Measurements from ENCODE around the gene EML4.
"Not testable (repeated sequence)": the region's sequence is repeated elsewhere in the genome, so short reads cannot be mapped to it uniquely, and the experiment has no call there.

EML4 gene, protein sequence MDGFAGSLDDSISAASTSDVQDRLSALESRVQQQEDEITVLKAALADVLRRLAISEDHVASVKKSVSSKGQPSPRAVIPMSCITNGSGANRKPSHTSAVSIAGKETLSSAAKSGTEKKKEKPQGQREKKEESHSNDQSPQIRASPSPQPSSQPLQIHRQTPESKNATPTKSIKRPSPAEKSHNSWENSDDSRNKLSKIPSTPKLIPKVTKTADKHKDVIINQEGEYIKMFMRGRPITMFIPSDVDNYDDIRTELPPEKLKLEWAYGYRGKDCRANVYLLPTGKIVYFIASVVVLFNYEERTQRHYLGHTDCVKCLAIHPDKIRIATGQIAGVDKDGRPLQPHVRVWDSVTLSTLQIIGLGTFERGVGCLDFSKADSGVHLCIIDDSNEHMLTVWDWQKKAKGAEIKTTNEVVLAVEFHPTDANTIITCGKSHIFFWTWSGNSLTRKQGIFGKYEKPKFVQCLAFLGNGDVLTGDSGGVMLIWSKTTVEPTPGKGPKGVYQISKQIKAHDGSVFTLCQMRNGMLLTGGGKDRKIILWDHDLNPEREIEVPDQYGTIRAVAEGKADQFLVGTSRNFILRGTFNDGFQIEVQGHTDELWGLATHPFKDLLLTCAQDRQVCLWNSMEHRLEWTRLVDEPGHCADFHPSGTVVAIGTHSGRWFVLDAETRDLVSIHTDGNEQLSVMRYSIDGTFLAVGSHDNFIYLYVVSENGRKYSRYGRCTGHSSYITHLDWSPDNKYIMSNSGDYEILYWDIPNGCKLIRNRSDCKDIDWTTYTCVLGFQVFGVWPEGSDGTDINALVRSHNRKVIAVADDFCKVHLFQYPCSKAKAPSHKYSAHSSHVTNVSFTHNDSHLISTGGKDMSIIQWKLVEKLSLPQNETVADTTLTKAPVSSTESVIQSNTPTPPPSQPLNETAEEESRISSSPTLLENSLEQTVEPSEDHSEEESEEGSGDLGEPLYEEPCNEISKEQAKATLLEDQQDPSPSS

GRCh38 chr2:42169100-42169873 is at the start of gene EML4:
Gene EML4, plus strand, starts transcription at chr2:42169353. Its CDS starts 259 bp downstream, at chr2:42169612.
- DNase-seq (ENCODE audit: extremely low read depth in 1 of 2, low read depth in 1 of 2), result peak; percentile 60 to 87

- DNase-seq (ENCODE audit: extremely low read depth in 1 of 2, low read depth in 1 of 2), result no peak
These were observed 45.7 kb upstream of the EML4 start for GRCh38 chr2:42123426-42123825.

GRCh38 chr2:42124011-42124785 is 45.0 kb upstream of the EML4 start:
- no peak for DNase-seq (ENCODE audit: extremely low read depth in 1 of 2, low read depth in 1 of 2)

GRCh38 chr2:42125841-42126594 is 43.1 kb upstream of the EML4 start:
- DNase-seq (ENCODE audit: extremely low read depth in 1 of 2, low read depth in 1 of 2), result no peak

DNA sequence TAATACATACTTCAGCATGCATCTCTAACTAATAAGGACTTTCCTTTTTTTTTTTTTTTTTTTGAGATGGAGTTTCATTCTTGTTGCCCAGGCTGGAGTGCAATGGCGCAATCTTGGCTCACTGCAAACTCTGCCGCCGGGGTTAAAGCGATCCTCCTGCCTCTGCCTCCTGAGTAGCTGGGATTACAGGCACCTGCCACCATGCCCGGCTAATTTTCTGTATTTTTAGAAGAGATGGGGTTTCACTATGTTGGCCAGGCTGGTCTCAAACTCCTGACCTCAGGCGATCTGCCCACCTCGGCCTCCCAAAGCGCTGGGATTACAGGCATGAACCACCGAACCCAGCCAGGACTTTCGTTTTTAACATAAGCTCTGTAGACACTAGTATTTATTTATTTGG is 42.3 kb upstream of the EML4 start:
- not testable (repeated sequence) for DNase-seq (ENCODE audit: extremely low read depth in 1 of 2, low read depth in 1 of 2)

GRCh38 chr2:42127425-42128424 is 41.4 kb upstream of the EML4 start:
- DNase-seq (ENCODE audit: extremely low read depth in 1 of 2, low read depth in 1 of 2), result no peak

- no peak for DNase-seq (ENCODE audit: extremely low read depth in 1 of 2, low read depth in 1 of 2)
These were observed 40.2 kb upstream of the EML4 start for GRCh38 chr2:42128721-42129486.

DNA sequence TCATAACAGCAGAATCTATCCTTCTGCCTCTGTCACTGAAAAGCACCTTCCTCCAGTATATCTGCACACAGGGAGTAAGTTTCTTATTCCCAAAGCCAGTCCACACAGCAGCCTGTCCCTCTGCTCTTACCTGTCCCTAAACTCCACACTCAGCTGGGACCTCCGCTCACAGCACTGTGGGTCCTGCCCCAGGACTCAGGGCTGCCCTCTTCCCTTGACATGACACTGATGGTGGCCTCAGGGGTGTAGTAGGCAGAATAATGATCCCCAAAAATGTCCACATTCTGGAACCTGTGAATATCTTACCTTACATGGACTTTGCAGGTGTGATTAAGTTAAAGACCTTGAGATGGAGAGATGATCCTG is 39.7 kb upstream of the EML4 start:
- DNase-seq (ENCODE audit: extremely low read depth in 1 of 2, low read depth in 1 of 2), result no peak

GRCh38 chr2:42129947-42130346 is 39.2 kb upstream of the EML4 start:
- no peak for DNase-seq (ENCODE audit: extremely low read depth in 1 of 2, low read depth in 1 of 2)

DNA sequence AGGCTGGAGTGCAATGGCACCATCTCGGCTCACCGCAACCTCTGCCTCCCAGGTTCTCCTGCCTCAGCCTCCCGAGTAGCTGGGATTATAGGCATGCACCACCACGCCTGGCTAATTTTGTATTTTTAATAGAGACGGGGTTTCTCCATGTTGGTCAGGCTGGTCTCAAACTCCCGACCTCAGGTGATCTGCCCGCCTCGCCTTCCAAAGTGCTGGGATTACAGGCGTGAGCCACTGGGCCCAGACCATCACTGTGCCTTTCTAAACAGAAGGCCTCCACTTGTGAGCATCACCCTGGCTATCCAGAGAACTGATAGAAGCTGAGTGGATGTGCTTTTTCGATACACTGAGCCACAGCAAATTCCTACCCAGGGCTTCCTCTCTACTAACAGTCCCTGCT is 38.3 kb upstream of the EML4 start:
- not testable (repeated sequence) for DNase-seq (ENCODE audit: extremely low read depth in 1 of 2, low read depth in 1 of 2)

GRCh38 chr2:42132191-42132965 is 36.8 kb upstream of the EML4 start:
- no peak for DNase-seq (ENCODE audit: extremely low read depth in 1 of 2, low read depth in 1 of 2)

DNA sequence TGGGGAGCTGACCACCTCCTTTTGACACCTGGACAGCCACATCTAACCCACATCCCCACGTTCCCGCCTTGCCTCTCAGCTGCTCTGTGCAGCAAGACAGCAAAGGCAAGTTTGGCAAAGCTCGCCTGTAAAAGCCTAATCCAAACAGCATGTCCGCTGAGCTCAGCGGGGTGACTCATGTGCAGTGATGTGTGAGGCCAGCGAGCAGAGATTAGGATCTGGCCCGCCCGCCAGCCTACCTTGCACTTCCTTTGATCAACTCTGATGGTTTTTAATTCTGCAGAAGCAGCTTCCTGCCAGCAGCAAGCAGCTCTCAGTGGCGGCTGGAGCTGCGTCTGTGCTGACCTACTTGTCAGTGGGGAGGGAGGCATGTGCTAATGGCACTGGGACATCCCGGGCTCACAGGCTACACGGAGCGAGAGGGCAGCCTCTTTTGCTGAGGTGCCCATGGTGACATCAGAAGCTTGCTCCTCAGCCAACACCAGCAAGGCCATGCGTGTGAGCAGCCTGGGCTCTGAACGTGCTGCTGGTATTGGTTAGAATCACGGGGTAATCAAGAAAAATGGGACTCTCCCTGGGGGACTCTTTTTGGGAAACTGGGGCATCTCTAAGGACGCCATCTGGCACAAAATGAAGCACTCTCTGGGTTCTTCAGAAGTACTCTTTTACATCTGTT is 36.0 kb upstream of the EML4 start:
- DNase-seq (ENCODE audit: extremely low read depth in 1 of 2, low read depth in 1 of 2), result peak; percentile 73 to 88

DNA sequence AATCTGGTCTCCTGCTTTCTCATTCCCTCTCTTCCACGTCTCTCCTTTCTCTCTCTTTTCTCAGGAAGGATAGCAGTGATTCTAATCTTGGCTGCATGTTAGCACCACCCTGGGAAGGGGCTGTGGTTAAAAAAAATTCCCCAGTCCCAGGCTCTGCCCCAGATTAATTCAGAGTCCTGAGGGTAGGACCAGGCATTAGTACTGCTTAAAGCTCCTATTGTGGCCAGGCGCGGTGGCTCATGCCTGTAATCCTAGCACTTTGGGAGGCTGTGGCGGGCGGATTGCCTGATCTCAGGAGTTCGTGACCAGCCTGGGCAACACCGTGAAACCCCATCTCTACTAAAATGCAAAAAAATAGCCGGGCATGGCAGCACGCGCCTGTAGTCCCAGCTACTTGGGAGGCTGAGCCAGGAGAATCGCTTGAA is 35.4 kb upstream of the EML4 start:
- no peak for DNase-seq (ENCODE audit: extremely low read depth in 1 of 2, low read depth in 1 of 2)

GRCh38 chr2:42134401-42134932 is 34.7 kb upstream of the EML4 start:
- not testable (repeated sequence) for DNase-seq (ENCODE audit: extremely low read depth in 1 of 2, low read depth in 1 of 2)

DNA sequence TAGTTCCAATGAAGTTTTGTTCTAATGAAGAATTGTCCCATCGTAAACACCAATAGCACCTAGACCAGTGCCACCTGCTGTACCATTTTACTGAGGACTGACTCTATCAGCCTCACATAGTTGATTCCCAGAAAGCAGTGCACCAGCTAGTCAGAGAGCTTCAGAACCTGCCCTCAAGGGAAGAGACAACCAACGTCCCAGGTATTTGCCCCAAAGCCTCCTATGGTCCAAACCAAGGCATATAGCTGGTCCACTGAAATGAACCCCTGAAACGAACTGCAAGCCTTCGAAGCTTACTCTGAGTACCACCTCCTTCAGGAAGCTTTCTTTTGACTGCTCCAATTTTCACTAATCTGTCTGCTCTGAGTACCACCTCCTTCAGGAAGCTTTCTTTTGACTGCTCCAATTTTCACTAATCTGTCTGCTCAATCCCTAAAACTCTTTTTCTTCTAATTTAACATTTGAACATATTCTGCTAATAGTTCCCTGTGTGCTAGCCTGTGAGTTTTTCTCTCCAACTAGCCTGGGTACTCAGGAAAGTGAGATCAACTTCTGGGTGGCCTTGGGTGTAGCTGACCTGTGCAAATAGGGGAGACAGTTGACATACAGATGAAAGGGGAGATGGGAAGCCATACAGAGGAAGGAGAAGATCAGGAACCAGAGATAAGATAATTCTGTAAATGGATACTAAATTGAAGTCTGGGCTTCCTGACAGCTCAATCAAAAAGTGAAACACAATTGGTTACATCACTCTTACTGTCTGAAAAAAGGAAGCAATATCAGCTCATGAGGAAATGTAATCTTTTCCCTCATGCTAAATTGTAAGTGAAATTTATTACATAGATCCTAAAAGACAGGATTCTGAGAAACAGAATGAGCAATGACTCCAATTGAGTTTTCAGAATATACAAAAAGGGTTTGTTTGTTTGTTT is 33.5 kb upstream of the EML4 start:
- no peak for DNase-seq (ENCODE audit: extremely low read depth in 1 of 2, low read depth in 1 of 2)

All from activated CD8-positive, alpha-beta memory T cell treated with anti-CD3 and anti-CD28 coated beads for 1 hour (primary cell).